GM19351 (cell line): Measurements from ENCODE around the gene PRPF40B.
A peak's percentile ranks its signal among the peaks of the same experiment; 100 is the strongest.
"Not testable (repeated sequence)": the region's sequence is repeated elsewhere in the genome, so short reads cannot be mapped to it uniquely, and the experiment has no call there.

Experiments
- ATAC-seq: cut with Tn5 transposase; IDR thresholded peaks from one replicate; pipeline ENCODE4 v1.9.1; 2021; ENCODE audit warnings: mild to moderate bottlenecking, moderate library complexity; ENCODE audit not compliant: unreplicated experiment

Gene PRPF40B

GRCh38 chr12:49609059-49609874 is 14.1 kb upstream of the PRPF40B start:
- no peak for ATAC-seq

GRCh38 chr12:49609875-49610154 is 13.5 kb upstream of the PRPF40B start:
- ATAC-seq = no peak

- ATAC-seq = not testable (repeated sequence)
Measured at GRCh38 chr12:49610785-49611184, 12.6 kb upstream of the PRPF40B start.

GRCh38 chr12:49612210-49612609 is 11.2 kb upstream of the PRPF40B start:
- ATAC-seq = no peak

- no peak for ATAC-seq
Measured at GRCh38 chr12:49615725-49616124, 7.6 kb upstream of the PRPF40B start.

- ATAC-seq = no peak
Measured at GRCh38 chr12:49616533-49617219, 6.7 kb upstream of the PRPF40B start.

- no peak for ATAC-seq
Measured at GRCh38 chr12:49618576-49618975, 4.8 kb upstream of the PRPF40B start.

- no peak for ATAC-seq
Measured at GRCh38 chr12:49619286-49619685, 4.1 kb upstream of the PRPF40B start.

GRCh38 chr12:49621651-49622500 is 1.5 kb upstream of the PRPF40B start:
- ATAC-seq = no peak

- peak; percentile 24 for ATAC-seq
Measured at GRCh38 chr12:49622501-49623141, 740 bp upstream of the PRPF40B start.

GRCh38 chr12:49624921-49625577 is 1.7 kb downstream of the PRPF40B start:
- no peak for ATAC-seq

- no peak for ATAC-seq
Measured at GRCh38 chr12:49626169-49626835, 2.9 kb downstream of the PRPF40B start.

- ATAC-seq = no peak
Measured at GRCh38 chr12:49626836-49627235, 3.5 kb downstream of the PRPF40B start.

- no peak for ATAC-seq
Measured at GRCh38 chr12:49627752-49628360, 4.5 kb downstream of the PRPF40B start.

- no peak for ATAC-seq
Measured at GRCh38 chr12:49631336-49631907, 8.1 kb downstream of the PRPF40B start.

- ATAC-seq = no peak
Measured at GRCh38 chr12:49632401-49632800, 9.0 kb downstream of the PRPF40B start.

- no peak for ATAC-seq
Measured at GRCh38 chr12:49632986-49633702, 9.8 kb downstream of the PRPF40B start.

- ATAC-seq = no peak
Measured at GRCh38 chr12:49633703-49634345, 10.5 kb downstream of the PRPF40B start.
